Smooth muscle cell (in vitro differentiated cells): Measurements from ENCODE around the gene NOC2L. TPM values are rescaled to one million over a fixed set of nuclear protein-coding genes. Genes with fewer than 3 reads are reported as not detected.

ENCODE experiments used
- DNase-seq: peaks from one replicate; lab custom pipeline; 2025; ENCODE audit not compliant: unreplicated experiment; lab: John Stamatoyannopoulos, UW
- H2AFZ ChIP-seq: fragments of 200-600 bp; sonication (generic); 2 replicates; pipeline ENCODE4 v1.6.0; 2016; ENCODE audit warnings: antibody characterized with exemption, low read depth, mild to moderate bottlenecking
- H3F3A ChIP-seq: fragments of 200-600 bp; sonication (generic); 2 replicates; pipeline ENCODE4 v1.6.0; 2017; ENCODE audit warnings: antibody characterized with exemption, low read depth
- H3K27ac ChIP-seq: fragments of 200-600 bp; sonication (generic); 2 replicates; pipeline ENCODE4 v1.5.1; 2016; ENCODE audit warnings: low read depth, mild to moderate bottlenecking
- H3K27me3 ChIP-seq: fragments of 200-600 bp; sonication (generic); 2 replicates; pipeline ENCODE4 v1.6.1; 2016; ENCODE audit warnings: low read depth, mild to moderate bottlenecking
- H3K36me3 ChIP-seq: fragments of 200-600 bp; sonication (generic); 2 replicates; pipeline ENCODE4 v1.5.1; 2016; ENCODE audit warnings: low read depth
- H3K4me1 ChIP-seq: fragments of 200-600 bp; sonication (generic); 2 replicates; pipeline ENCODE4 v1.5.1; 2016; ENCODE audit warnings: low read depth
- H3K4me2 ChIP-seq: fragments of 200-600 bp; sonication (generic); 2 replicates; pipeline ENCODE4 v1.6.0; 2016; ENCODE audit warnings: mild to moderate bottlenecking
- H3K4me3 ChIP-seq: fragments of 200-600 bp; sonication (generic); 2 replicates; pipeline ENCODE4 v1.5.1; 2016; ENCODE audit warnings: mild to moderate bottlenecking
- H3K79me2 ChIP-seq: fragments of 200-600 bp; sonication (generic); 2 replicates; pipeline ENCODE4 v1.6.0; 2016; ENCODE audit warnings: low read depth, mild to moderate bottlenecking
- H3K9ac ChIP-seq: fragments of 200-600 bp; sonication (generic); 2 replicates; pipeline ENCODE4 v1.6.0; 2016; ENCODE audit warnings: low read depth
- H3K9me3 ChIP-seq: fragments of 200-600 bp; sonication (generic); replicated peaks from 2 replicates; pipeline ENCODE4 v1.5.1; 2016; ENCODE audit warnings: low read depth
- H4K20me1 ChIP-seq: fragments of 200-600 bp; sonication (generic); 2 replicates; pipeline ENCODE4 v1.6.0; 2016; ENCODE audit warnings: low read depth
- WGBS: methylation state at CpG from one replicate; pipeline ENCODE4 v1.1.7; 2016; ENCODE audit warnings: low lambda C conversion rate; 5-methylcytosine and 5-hydroxymethylcytosine counted together
- polyA plus RNA-seq: library from polyadenylated mRNA; unstranded; fragments of >200 nt; fragmentation: Nextera tagmentation; extraction: Ambion mirVana; gene quantifications from 2 replicates; pipeline ENCODE4 v1.2.1, GENCODE V29; 2016
- total RNA-seq: library from RNA; depleted of rRNA; stranded (reverse); fragments of >200 nt; gene quantifications from 2 replicates; pipeline ENCODE4 v1.2.3, GENCODE V29; 2014
- TF ChIP-seq, protein P1 (sequence below): fragments of 200-600 bp; sonication (generic); IDR thresholded peaks from 2 replicates; pipeline ENCODE4 v1.5.1; 2017; ENCODE audit warnings: borderline replicate concordance, mild to moderate bottlenecking, antibody characterized with exemption; ENCODE audit not compliant: insufficient read depth, poor library complexity, severe bottlenecking

NOC2L gene
- total and polyA plus RNA-seq, 2 experiments from 2014 or later, result 38.9 to 64.0 TPM

DNA sequence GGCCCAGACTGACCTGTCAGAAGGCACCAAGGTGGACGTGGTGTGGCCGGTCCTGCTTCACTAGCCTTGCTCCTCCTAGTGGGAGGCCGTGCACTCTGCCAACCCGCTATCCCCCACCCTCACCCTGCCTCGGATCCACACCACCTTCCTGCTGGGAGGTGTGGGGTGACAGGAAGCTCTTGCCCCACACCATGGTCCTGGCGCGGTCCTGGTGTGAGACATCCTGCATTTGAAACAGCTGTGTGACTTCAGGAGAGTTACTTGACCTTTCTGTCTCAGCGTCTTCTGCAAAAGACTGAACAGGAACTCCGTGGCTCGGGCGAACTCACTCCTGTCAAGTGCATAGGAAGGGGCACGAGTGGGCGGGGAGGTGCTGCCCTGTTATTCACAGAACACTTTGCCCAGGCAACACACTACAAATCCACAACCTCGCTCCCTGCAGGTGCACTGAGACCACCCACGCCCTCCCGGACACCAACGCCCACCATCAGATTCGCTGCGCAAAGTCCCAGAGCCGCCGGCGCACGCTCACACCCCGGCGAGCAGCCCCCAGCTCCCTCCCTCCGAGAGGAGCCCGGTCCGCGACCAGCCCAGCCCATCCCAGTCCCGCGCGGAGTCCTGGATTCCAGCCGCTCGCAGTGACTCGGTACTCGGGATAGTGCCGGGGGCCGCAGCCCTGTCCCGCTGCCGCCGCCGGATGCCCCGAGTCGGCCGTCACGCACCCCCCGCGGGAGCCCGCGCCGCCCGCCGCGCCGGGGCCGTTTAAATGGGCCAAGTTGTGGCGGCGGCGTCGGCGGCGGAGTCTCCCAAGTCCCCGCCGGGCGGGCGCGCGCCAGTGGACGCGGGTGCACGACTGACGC, 35.7 kb downstream of the NOC2L start, which contains the start of gene SAMD11:
Gene SAMD11 (plus strand): TSS at position 793 of the 860 bp plus-strand sequence. CDS start 509 bp downstream, outside the sequence.
- whole genome bisulfite sequencing, result 4% methylated on average over 65 of the region's 72 CpGs
- H3K4me1 ChIP-seq, result peaks cover 15% of the 10 kb centered on the region
- H3K36me3 ChIP-seq, result no peaks in the 10 kb centered on the region
- H3K9me3 ChIP-seq, result no peaks in the 10 kb centered on the region
- H3K27me3 ChIP-seq, result no peaks in the 10 kb centered on the region
- no peaks in the 10 kb centered on the region for H3K79me2 ChIP-seq
- TF ChIP-seq, protein P1, sequence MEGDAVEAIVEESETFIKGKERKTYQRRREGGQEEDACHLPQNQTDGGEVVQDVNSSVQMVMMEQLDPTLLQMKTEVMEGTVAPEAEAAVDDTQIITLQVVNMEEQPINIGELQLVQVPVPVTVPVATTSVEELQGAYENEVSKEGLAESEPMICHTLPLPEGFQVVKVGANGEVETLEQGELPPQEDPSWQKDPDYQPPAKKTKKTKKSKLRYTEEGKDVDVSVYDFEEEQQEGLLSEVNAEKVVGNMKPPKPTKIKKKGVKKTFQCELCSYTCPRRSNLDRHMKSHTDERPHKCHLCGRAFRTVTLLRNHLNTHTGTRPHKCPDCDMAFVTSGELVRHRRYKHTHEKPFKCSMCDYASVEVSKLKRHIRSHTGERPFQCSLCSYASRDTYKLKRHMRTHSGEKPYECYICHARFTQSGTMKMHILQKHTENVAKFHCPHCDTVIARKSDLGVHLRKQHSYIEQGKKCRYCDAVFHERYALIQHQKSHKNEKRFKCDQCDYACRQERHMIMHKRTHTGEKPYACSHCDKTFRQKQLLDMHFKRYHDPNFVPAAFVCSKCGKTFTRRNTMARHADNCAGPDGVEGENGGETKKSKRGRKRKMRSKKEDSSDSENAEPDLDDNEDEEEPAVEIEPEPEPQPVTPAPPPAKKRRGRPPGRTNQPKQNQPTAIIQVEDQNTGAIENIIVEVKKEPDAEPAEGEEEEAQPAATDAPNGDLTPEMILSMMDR, result no peak
- peak within 1 kb of the TSS; percentile 59 for H2AFZ ChIP-seq
- peak within 1 kb of the TSS; percentile 56 for H3K4me3 ChIP-seq
- no peaks in the 10 kb centered on the region for H3F3A ChIP-seq
- peaks cover 45% of the 10 kb centered on the region for H4K20me1 ChIP-seq
- H3K9ac ChIP-seq, result no peak within 1 kb of the TSS
- no peak within 1 kb of the TSS for H3K27ac ChIP-seq
- H3K4me2 ChIP-seq, result peak within 1 kb of the TSS; percentile 95
- peak; percentile 49 for DNase-seq

DNA sequence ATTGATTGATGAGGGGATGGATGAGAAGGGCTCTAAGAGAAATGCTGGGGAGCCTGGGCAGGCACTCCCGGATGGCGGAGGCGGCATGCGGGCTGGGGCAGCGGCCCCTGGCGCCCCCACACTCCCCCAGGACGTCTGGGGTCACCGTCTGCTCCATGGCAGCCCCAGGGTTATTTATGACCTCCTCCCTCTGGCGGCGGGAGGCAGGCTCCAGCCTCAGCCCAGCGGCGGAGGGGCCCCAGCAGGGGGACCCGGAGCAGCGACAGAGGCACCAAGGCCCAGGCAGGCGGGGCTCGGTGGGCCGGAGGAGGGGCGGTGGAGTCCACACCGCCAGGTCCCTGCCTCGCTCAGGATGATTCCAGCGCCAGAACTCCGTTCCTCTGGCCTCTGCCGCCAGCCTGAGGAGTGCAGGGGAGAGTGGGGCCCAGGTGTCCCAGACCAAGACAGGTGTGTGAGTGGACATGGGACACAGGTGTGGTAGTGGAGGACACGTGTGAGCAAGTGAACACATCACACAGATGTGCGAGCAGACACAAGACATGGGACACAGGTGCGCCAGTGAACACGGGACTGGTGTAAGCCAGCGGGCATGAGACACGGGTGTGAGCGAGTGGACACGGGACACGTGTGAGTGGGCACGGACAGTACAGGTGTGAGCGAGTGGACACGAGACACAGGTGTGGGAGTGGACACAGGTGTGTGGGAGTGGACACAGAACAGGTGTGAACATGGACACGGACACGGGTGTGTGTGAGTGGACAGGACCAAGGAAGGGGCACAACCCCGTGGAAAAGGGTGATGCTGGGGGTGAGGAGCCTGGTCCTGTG, 37.8 kb downstream of the NOC2L start:
- Histone ChIP-seq H3K27me3 (no peaks in the 10 kb centered on the region), H3K4me3 (no peak overlapping the region), H3K9me3 (no peaks in the 10 kb centered on the region), H3K4me2 (peak overlapping the region; percentile 81), H2AFZ (no peak overlapping the region), H3K36me3 (no peaks in the 10 kb centered on the region), H3K4me1 (peaks cover 15% of the 10 kb centered on the region), H4K20me1 (peaks cover 27% of the 10 kb centered on the region), H3F3A (no peaks in the 10 kb centered on the region), H3K27ac (no peak overlapping the region), H3K79me2 (no peaks in the 10 kb centered on the region), H3K9ac (no peak overlapping the region)
- TF ChIP-seq, protein P1, result peak; percentile 32
- 34% methylated on average over 35 of the region's 38 CpGs for WGBS
- peak; percentile 19 for DNase-seq

DNA sequence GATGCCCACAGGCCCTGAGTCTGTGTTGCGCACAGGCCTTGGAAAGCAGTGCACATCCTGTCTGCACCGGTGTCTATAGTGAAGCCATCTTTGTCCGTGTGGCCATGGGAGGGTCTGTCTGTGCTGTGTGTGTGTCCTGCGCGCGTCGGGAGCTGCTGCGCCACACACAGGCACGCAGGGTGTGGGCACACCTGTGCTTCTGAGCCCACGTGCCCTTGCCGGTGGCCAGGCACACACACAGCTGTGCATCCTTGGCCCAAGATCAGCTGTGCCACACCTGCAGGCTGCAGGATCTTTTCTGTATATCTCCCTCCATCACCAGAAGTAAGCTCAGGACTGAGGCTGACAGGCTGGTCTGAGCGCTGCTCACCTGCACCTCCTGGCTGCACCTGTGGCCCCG, 38.5 kb downstream of the NOC2L start:
- no peak for DNase-seq
- peaks cover 20% of the 10 kb centered on the region for H4K20me1 ChIP-seq
- 56% methylated on average over 13 of the region's 13 CpGs for WGBS
- no peaks in the 10 kb centered on the region for H3K9me3 ChIP-seq
- peak overlapping the region; percentile 81 for H3K4me2 ChIP-seq
- no peak overlapping the region for H3K4me3 ChIP-seq
- no peaks in the 10 kb centered on the region for H3K27me3 ChIP-seq
- H3K79me2 ChIP-seq, result no peaks in the 10 kb centered on the region
- TF ChIP-seq, protein P1, result no peak
- H3K36me3 ChIP-seq, result no peaks in the 10 kb centered on the region
- no peaks in the 10 kb centered on the region for H3F3A ChIP-seq
- no peak overlapping the region for H2AFZ ChIP-seq
- no peak overlapping the region for H3K9ac ChIP-seq
- peaks cover 12% of the 10 kb centered on the region for H3K4me1 ChIP-seq
- H3K27ac ChIP-seq, result no peak overlapping the region
